GM12865 (cell line): ENCODE data around the gene SLC12A8.

Source experiments
- DNase-seq: peaks from one replicate; pipeline ENCODE4 v3.0.0; 2010; ENCODE audit warnings: low read depth
- H3K4me3 ChIP-seq: 2 replicates; pipeline ENCODE4 v1.5.1; 2011; ENCODE audit warnings: mild to moderate bottlenecking, low read depth, low read length, control low read depth
- TF ChIP-seq, protein P1 (sequence below): IDR thresholded peaks from 2 replicates; pipeline ENCODE4 v1.5.1; 2011; ENCODE audit warnings: low read length, control low read depth, low read depth, inconsistent platforms; ENCODE audit not compliant: insufficient read depth; ENCODE audit errors: missing control alignments

Gene SLC12A8

DNA sequence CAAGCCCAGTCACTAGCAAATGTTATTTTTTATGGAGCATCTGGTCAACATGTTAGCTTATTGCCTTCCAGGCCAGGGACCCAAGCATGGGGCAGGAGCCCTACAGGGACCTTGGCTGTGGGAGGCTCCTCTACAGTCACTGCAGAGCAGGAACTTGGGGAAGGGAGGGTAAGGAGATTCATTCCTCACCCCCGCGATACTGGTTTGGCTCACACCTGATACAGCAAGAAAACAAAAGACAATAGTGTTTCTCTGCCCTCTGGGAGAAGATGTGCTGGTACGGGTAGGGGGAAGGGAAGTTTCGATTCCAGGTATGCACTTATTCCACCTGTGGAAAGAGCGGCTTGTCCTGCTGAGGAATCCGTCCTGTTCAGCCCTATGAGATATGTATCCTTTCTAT lies 77.6 kb downstream of the SLC12A8 start:
- H3K4me3 ChIP-seq: no peak overlapping the region
- TF ChIP-seq, protein P1, sequence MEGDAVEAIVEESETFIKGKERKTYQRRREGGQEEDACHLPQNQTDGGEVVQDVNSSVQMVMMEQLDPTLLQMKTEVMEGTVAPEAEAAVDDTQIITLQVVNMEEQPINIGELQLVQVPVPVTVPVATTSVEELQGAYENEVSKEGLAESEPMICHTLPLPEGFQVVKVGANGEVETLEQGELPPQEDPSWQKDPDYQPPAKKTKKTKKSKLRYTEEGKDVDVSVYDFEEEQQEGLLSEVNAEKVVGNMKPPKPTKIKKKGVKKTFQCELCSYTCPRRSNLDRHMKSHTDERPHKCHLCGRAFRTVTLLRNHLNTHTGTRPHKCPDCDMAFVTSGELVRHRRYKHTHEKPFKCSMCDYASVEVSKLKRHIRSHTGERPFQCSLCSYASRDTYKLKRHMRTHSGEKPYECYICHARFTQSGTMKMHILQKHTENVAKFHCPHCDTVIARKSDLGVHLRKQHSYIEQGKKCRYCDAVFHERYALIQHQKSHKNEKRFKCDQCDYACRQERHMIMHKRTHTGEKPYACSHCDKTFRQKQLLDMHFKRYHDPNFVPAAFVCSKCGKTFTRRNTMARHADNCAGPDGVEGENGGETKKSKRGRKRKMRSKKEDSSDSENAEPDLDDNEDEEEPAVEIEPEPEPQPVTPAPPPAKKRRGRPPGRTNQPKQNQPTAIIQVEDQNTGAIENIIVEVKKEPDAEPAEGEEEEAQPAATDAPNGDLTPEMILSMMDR: no peak
- no peak for DNase-seq

- TF ChIP-seq, protein P1: no peak
- no peak overlapping the region for H3K4me3 ChIP-seq
- peak; percentile 67 for DNase-seq
Measured at GRCh38 chr3:125132815-125133214, 79.7 kb downstream of the SLC12A8 start.

GRCh38 chr3:125129512-125129997 lies 83.0 kb downstream of the SLC12A8 start:
- DNase-seq: no peak
- H3K4me3 ChIP-seq: no peak overlapping the region
- TF ChIP-seq, protein P1: no peak

DNA sequence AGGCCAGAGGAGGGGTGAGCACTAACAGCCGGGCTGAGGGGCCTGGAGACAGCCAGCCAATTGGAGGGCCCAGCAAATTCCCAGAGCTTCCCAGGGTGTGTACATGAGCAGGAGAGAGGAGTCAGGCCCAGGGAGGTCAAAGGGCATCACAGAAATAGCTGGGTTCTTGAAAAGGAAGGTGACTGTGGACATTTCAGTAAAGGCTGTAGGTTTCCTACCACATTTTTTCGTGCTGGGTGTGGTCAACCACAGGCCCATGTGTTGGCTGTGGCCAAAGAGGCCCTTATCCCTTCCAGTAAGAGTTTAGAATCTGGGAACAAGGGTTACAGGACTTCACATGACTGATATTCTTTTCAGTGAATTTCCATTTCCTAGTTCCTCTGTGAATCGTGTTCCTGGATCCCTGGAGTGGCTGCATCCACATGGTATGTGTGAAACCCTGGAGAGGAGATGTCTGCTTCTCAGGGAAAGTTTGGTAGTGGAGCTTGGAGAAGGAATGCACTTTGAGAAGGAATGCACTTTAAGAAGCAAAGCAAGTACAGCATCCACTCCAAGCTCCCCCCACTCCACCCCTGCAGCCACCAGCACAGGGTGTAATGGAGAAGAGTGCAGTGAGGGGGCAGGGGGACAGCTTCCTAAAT lies 83.6 kb downstream of the SLC12A8 start:
- peak; percentile 67 for DNase-seq
- TF ChIP-seq, protein P1: no peak
- H3K4me3 ChIP-seq: no peak overlapping the region

DNA sequence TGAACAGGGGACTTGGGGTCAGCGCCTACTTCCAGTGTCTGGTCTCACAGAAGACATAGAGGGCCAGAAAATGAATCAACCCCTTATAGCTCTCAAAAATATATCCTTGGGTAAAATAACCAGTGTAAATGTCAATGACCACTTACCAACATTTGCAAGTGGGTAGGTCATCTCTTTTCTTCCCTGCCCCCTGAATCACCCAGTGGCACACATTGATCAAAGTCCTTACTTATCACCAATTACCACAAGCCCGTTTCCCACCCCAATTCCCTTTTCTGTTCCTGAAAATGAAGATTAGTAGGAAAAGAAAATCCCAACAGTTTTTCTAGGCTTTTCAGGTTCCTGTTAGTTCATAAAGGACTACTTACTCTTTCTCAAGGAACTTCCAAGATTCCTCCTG lies 86.2 kb downstream of the SLC12A8 start:
- TF ChIP-seq, protein P1: no peak
- no peak overlapping the region for H3K4me3 ChIP-seq
- DNase-seq: no peak

GRCh38 chr3:125125821-125126245 lies 86.7 kb downstream of the SLC12A8 start:
- DNase-seq: no peak
- H3K4me3 ChIP-seq: no peak overlapping the region
- TF ChIP-seq, protein P1: no peak
